Mucosa of descending colon (tissue), 3 donors: ENCODE data around the gene FNDC3B. TPM values are rescaled to one million over a fixed set of nuclear protein-coding genes. Genes with fewer than 3 reads are reported as not detected.
"Not testable (repeated sequence)": the region's sequence is repeated elsewhere in the genome, so short reads cannot be mapped to it uniquely, and the experiment has no call there.

ENCODE experiments used
- ATAC-seq: fragments of 200-7000 bp; cut with Tn5 transposase; one replicate; pipeline ENCODE4 v1.9.1; 2020; ENCODE audit warnings: mild to moderate bottlenecking, moderate library complexity
- DNase-seq, 3 donors: peaks; one replicate each; pipeline ENCODE4 v3.0.0-alpha.2; 2020
- H3K36me3 ChIP-seq: fragments of 200-600 bp; one replicate; pipeline ENCODE4 v1.8.0; 2021; ENCODE audit warnings: low read depth, mild to moderate bottlenecking
- H3K4me1 ChIP-seq: fragments of 200-600 bp; one replicate; pipeline ENCODE4 v1.8.0; 2021; ENCODE audit warnings: low read depth, mild to moderate bottlenecking
- H3K4me3 ChIP-seq: fragments of 200-600 bp; one replicate; pipeline ENCODE4 v1.8.0; 2021; ENCODE audit warnings: mild to moderate bottlenecking
- H3K9me3 ChIP-seq: fragments of 200-600 bp; one replicate; pipeline ENCODE4 v1.8.0; 2021; ENCODE audit warnings: mild to moderate bottlenecking
- intact Hi-C, 2 donors: fragments of 100-400 bp; cut with DNase I in 1 of 2; cut with micrococcal nuclease in 1 of 2; formaldehyde crosslinking; loops; one replicate each; pipeline versions ENCODE4 v1.11.0 to v1.11.1; 2022; cut with DNase I, micrococcal nuclease
- total RNA-seq, 3 donors: library from RNA; stranded (reverse); fragmentation: NEBNext Ultra II Directional in 2 of 3; extraction: Animal tissue kit (Norgen Biotek cat#: 25700) in 2 of 3; gene quantifications; one replicate each; pipeline versions ENCODE4 v1.2.1 to v1.2.4, GENCODE V29; 2021 to 2023
- TF ChIP-seq, protein P1 (sequence below): fragments of 200-600 bp; IDR thresholded peaks from one replicate; pipeline ENCODE4 v1.8.0; 2022; ENCODE audit warnings: antibody characterized with exemption, mild to moderate bottlenecking
- donor health status: DM: no; HTN: no; CAD: no; lungs with moderate emphysema.
- donor health status: DM: no; HTN: no; CAD: no.
- donor health status: DM: no; HTN: yes; CAD: no.

The FNDC3B gene
- total RNA-seq, 3 donors from 2014 or later, result 107 to 132 (median 126) TPM

DNA sequence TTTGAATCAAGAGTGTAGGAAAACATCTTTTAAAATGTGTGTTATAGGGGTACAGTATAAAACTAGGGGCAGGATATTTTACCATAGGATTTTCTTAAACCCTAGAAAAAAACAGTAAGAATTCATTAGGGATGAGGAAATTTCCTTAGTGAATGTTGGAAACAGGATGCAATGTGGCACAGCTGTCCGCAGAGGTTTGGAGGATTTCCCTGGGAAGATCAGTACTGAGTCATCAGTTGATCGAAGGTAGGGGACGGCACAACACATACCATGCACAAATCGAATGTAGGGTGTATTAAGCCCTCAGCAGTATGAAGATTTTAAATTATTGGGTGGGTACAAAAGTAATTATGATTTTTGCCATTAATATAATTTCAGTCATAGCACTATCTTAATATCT, 49.9 kb downstream of the FNDC3B start:
- TF ChIP-seq, protein P1, sequence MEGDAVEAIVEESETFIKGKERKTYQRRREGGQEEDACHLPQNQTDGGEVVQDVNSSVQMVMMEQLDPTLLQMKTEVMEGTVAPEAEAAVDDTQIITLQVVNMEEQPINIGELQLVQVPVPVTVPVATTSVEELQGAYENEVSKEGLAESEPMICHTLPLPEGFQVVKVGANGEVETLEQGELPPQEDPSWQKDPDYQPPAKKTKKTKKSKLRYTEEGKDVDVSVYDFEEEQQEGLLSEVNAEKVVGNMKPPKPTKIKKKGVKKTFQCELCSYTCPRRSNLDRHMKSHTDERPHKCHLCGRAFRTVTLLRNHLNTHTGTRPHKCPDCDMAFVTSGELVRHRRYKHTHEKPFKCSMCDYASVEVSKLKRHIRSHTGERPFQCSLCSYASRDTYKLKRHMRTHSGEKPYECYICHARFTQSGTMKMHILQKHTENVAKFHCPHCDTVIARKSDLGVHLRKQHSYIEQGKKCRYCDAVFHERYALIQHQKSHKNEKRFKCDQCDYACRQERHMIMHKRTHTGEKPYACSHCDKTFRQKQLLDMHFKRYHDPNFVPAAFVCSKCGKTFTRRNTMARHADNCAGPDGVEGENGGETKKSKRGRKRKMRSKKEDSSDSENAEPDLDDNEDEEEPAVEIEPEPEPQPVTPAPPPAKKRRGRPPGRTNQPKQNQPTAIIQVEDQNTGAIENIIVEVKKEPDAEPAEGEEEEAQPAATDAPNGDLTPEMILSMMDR, result no peak
- Histone ChIP-seq H3K4me1 (peaks cover 24% of the 10 kb centered on the region), H3K4me3 (no peak overlapping the region), H3K9me3 (no peaks in the 10 kb centered on the region), H3K36me3 (no peaks in the 10 kb centered on the region)
- DNase-seq (no peak), ATAC-seq (no peak)
- intact Hi-C loops, result no loop called here

DNA sequence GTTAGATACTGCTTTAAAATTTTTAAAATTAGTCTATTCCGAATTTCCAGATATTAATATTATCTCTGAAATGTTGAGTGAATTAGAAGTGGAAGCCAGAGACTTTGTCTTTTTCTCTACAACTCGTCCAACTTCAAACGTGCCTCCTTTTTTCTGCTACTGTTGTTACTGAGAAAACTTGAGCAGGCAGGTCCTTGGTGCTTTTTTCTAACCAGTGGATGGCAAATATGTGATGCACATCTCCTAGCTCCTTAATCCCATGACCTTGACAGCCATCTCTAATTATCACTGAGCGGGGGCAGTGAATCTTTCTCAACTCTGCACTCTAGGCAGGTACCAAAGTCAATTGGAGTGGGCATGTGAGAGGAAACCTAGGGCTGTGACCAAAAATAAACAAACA, 50.7 kb downstream of the FNDC3B start:
- Histone ChIP-seq H3K4me3 (no peak overlapping the region), H3K36me3 (no peaks in the 10 kb centered on the region), H3K4me1 (peaks cover 26% of the 10 kb centered on the region), H3K9me3 (no peaks in the 10 kb centered on the region)
- TF ChIP-seq, protein P1, result no peak
- no peak for DNase-seq
- no peak for ATAC-seq
- intact Hi-C loops, result no loop called here

DNA sequence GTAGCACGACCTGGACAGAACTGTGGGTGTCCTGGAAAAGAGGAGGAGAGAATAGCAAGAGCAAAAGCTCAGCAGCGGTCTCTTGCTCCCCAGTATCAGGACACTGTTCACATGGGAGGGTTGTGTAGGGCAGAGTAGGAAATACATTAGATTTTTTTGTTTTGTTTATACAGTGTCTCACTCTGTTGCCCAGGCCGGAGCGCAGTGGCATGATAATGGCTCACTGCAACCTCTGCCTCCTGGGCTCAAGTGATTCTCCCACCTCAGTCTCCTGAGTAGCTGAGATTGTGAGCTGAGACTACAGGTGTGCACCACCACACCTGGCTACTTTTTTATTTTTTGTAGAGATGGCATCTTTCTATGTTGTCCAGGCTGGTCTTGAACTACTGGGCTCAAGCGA, 53.3 kb downstream of the FNDC3B start:
- DNase-seq, result no peak

DNA sequence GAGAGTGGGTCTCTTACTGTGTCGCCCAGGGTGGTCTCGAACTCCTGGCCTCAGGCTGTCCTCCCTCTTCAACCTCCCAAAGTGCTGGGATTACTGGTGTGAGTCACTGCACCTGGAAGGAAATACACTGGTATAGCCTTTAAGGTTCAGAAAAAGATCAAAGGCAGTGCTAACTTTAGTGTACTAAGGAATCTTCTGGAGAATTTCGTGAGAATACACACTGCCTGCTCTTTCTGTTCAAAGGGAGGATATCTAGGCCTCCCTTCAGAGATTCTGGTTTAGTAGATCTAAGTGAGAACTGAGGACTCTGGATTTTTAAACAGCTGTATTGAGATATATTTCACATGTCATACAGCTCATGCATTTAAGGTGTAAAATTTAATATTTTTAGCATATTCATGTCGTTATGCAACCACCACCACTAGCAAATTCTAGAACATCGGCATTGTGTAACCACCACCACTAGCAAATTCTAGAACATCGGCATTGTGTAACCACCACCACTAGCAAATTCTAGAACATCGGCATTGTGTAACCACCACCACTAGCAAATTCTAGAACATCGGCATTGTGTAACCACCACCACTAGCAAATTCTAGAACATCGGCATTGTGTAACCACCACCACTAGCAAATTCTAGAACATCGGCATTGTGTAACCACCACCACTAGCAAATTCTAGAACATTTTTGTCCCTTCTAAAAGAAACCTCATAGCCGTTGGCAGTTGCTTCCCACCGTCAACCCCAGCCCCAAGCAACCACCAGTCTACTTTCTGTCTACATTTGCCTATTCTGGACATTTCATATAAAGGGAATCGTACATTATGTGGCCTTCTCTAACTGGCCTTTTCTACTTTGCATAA, 54.4 kb downstream of the FNDC3B start:
- H3K4me1 ChIP-seq, result peaks cover 27% of the 10 kb centered on the region
- intact Hi-C loops, H3K9me3 ChIP-seq, H3K4me3 ChIP-seq, ATAC-seq, H3K36me3 ChIP-seq, DNase-seq: not testable (repeated sequence)

More for the DNA sequence above, 53.3 kb downstream of the FNDC3B start:
- no peak for ATAC-seq
- TF ChIP-seq, protein P1, result no peak
- Histone ChIP-seq H3K4me3 (no peak overlapping the region), H3K4me1 (peaks cover 30% of the 10 kb centered on the region), H3K9me3 (no peaks in the 10 kb centered on the region), H3K36me3 (no peaks in the 10 kb centered on the region)
- intact Hi-C loops, result no loop called here

DNA sequence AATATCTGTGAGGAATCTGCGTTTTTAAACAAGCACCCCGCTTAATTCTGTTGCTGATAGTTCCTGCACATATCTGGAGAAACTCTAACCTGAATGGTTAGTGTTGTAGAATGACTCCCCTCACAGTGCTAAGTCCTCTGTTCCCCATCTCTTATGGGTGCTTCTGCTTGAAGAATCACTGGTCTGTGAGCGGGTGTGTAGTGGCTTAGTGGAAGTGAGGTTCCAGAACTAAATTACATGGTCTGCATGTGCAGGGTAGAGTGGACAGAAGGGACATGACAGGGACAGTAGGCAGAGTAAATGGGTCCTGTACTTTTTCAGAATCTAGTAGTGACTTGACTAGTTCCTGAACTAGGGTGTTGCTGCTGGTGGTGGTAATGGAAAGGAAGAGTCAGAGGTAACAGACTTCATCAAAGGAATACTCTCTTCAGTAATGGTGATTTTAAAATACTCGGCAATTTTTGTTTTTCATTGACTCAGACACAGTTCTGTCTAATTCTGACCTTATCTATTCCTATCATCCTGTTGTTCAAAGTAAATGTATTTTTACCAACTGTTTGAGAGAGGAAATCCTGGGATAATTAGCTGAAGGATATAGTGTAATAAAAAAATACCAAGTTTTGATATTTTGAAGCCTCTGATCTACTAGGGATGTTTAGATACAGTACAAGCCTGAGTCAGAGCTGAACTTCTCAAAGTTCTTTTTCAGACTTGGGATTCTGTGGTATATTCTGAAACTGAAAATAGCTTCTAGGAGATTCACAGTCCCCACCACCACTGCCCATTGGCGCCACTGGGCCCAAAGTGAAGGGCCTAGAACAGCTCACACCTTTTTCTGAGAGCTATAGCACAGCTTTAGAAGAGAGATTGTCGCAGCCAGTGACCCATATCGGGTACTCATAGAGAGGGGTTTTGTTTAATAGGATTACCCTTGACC, 55.5 kb downstream of the FNDC3B start:
- TF ChIP-seq, protein P1, result no peak
- Histone ChIP-seq H3K9me3 (no peaks in the 10 kb centered on the region), H3K4me3 (no peak overlapping the region), H3K4me1 (peaks cover 28% of the 10 kb centered on the region), H3K36me3 (no peaks in the 10 kb centered on the region)
- intact Hi-C loops, result no loop called here
- peak; percentile 4 for ATAC-seq
- DNase-seq, result peak in 2 of 3 donors; percentile 53 to 55
